ENCODE data around the gene GMNN.

GMNN gene

GRCh38 chr6:24809728-24810127, 35.0 kb downstream of the GMNN start:
- DNase-seq (ENCODE audit: low read depth) = no peak
- H3K4me3 ChIP-seq (ENCODE audit: low read length) = no peak overlapping the region
- TF ChIP-seq CTCF (IDR thresholded peaks at IDR 0.05; ENCODE audit: insufficient read depth, low read depth, low read length, missing control alignments) = no peak

- no peak overlapping the region for H3K4me3 ChIP-seq (ENCODE audit: low read length)
- no peak for DNase-seq (ENCODE audit: low read depth)
- TF ChIP-seq CTCF (IDR thresholded peaks at IDR 0.05; ENCODE audit: insufficient read depth, low read depth, low read length, missing control alignments) = no peak
These were observed 43.6 kb downstream of the GMNN start for GRCh38 chr6:24818346-24818745.

- DNase-seq (ENCODE audit: low read depth) = no peak
- TF ChIP-seq CTCF (IDR thresholded peaks at IDR 0.05; ENCODE audit: insufficient read depth, low read depth, low read length, missing control alignments) = no peak
- no peak overlapping the region for H3K4me3 ChIP-seq (ENCODE audit: low read length)
These were observed 47.2 kb downstream of the GMNN start for GRCh38 chr6:24821860-24822444.

- peak; percentile 83 for DNase-seq (ENCODE audit: low read depth)
- no peak for TF ChIP-seq CTCF (IDR thresholded peaks at IDR 0.05; ENCODE audit: insufficient read depth, low read depth, low read length, missing control alignments)
- no peak overlapping the region for H3K4me3 ChIP-seq (ENCODE audit: low read length)
These were observed 48.0 kb downstream of the GMNN start for GRCh38 chr6:24822696-24823095.

- no peak for DNase-seq (ENCODE audit: low read depth)
- no peak for TF ChIP-seq CTCF (IDR thresholded peaks at IDR 0.05; ENCODE audit: insufficient read depth, low read depth, low read length, missing control alignments)
- no peak overlapping the region for H3K4me3 ChIP-seq (ENCODE audit: low read length)
These were observed 48.4 kb downstream of the GMNN start for GRCh38 chr6:24823185-24823584.

- DNase-seq (ENCODE audit: low read depth) = no peak
These were observed 49.6 kb downstream of the GMNN start for GRCh38 chr6:24824142-24824938.

More at GRCh38 chr6:24824142-24824938, 49.6 kb downstream of the GMNN start:
- TF ChIP-seq CTCF (IDR thresholded peaks at IDR 0.05; ENCODE audit: insufficient read depth, low read depth, low read length, missing control alignments) = no peak
- H3K4me3 ChIP-seq (ENCODE audit: low read length) = no peak overlapping the region
